Neural cell (in vitro differentiated cells): ENCODE results near the gene KRT9.

Experiments used
- CTCF ChIP-seq: fragments of 450-650 bp; IDR thresholded peaks from 2 replicates; pipeline ENCODE4 v1.5.1; 2014; ENCODE audit warnings: antibody characterized with exemption, mild to moderate bottlenecking, moderate library complexity; ENCODE audit not compliant: poor library complexity, severe bottlenecking
- EZH2 ChIP-seq: fragments of 200-600, 300-800 bp; shearing (Covaris generic), sonication (generic); IDR thresholded peaks from 2 replicates; pipeline ENCODE4 v1.6.1; 2014; ENCODE audit warnings: antibody characterized with exemption, low read length, borderline replicate concordance, mild to moderate bottlenecking; ENCODE audit not compliant: insufficient read depth, poor library complexity, severe bottlenecking
- POLR2AphosphoS5 ChIP-seq: IDR thresholded peaks from 2 replicates; pipeline ENCODE4 v1.6.1; 2012
- RAD21 ChIP-seq: fragments of 450-650 bp; conservative IDR thresholded peaks from 2 replicates; pipeline ENCODE4 v1.6.1; 2014; ENCODE audit warnings: antibody characterized with exemption, mild to moderate bottlenecking, moderate library complexity
- TAF1 ChIP-seq: IDR thresholded peaks from 2 replicates; pipeline ENCODE4 v1.6.1; 2012; ENCODE audit warnings: low read depth

- TF ChIP-seq CTCF = no peak
- no peak for TF ChIP-seq TAF1
- TF ChIP-seq POLR2AphosphoS5 = no peak
- no peak for TF ChIP-seq RAD21
- no peak for TF ChIP-seq EZH2
These were observed 30.7 kb upstream of the KRT9 start for GRCh38 chr17:41602524-41602923.
